Measurements from ENCODE around the gene TMCC1.

DNA sequence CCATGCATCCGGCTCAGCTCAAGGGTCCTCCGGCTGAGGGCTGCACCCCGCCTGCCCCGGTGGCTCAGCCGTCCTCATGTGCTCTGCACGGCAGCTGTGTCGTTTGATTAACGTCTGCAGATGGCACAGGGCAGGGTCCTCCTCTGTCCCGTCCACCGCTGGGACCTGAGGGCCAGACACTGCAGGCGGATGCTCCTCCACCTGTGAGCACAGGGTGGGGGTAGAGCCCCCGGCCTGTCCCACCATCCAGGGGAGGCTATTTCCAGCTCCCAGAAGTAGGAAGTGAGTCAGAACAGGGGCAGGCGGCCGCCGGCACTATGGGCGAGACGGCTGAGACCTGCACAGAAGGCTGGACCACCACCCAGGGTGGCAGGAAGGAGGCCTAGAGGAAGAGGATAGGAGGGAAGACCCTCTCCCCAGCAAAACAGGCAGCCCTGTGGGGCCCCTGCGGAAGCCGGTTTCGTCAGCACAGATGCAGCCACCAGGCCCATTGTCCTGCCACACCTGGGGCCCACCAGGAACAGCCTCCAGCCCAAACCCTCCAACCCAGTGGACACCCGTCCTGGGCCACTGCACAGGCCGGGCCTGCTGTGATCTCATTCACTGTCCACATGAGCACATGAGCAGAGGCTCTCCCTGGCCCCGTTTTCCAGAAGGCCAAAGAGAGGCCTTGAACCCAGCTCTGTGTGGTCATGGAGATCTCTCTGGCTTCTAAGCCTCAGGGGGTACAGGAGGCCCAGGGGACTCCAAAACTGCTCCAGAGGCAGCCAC is 274.4 kb downstream of the TMCC1 start:
- TF ChIP-seq CTCF (IDR thresholded peaks at IDR 0.05): no peak
- TF ChIP-seq POLR2A (IDR thresholded peaks at IDR 0.05): no peak
- no peak for TF ChIP-seq EP300 (IDR thresholded peaks at IDR 0.05)
- TF ChIP-seq POLR2AphosphoS5 (IDR thresholded peaks at IDR 0.05): no peak
